Neuron (in vitro differentiated cells): ENCODE results near the gene COBLL1.
"Not testable (repeated sequence)": the region's sequence is repeated elsewhere in the genome, so short reads cannot be mapped to it uniquely, and the experiment has no call there.

ENCODE experiments used
- H2AFZ ChIP-seq: one replicate; pipeline ENCODE4 v1.6.1; 2013; ENCODE audit warnings: low read depth, mild to moderate bottlenecking, inconsistent platforms, low read length, moderate library complexity
- H3K27me3 ChIP-seq: one replicate; pipeline ENCODE4 v1.6.1; 2013; ENCODE audit warnings: low read length; ENCODE audit not compliant: insufficient read depth
- H3K36me3 ChIP-seq: one replicate; pipeline ENCODE4 v1.6.1; 2013; ENCODE audit warnings: low read length; ENCODE audit not compliant: insufficient read depth
- H3K4me1 ChIP-seq: one replicate; pipeline ENCODE4 v1.6.1; 2013; ENCODE audit warnings: low read length; ENCODE audit not compliant: insufficient read depth
- H3K4me3 ChIP-seq: 2 replicates; pipeline ENCODE4 v1.5.1; 2013; ENCODE audit warnings: mild to moderate bottlenecking, low read length, moderate library complexity
- H3K9me3 ChIP-seq: one replicate; pipeline ENCODE4 v1.6.1; 2013; ENCODE audit warnings: low read length

COBLL1 gene

GRCh38 chr2:164710837-164711765 is 130.5 kb downstream of the COBLL1 start:
- Histone ChIP-seq H3K4me1 (peaks cover 2% of the 10 kb centered on the region), H3K27me3 (no peaks in the 10 kb centered on the region), H3K36me3 (no peaks in the 10 kb centered on the region), H2AFZ (no peak overlapping the region), H3K9me3 (no peaks in the 10 kb centered on the region), H3K4me3 (no peak overlapping the region)

GRCh38 chr2:164710252-164710836 is 131.3 kb downstream of the COBLL1 start:
- H3K4me1 ChIP-seq, H2AFZ ChIP-seq, H3K36me3 ChIP-seq, H3K27me3 ChIP-seq, H3K4me3 ChIP-seq, H3K9me3 ChIP-seq: not testable (repeated sequence)

GRCh38 chr2:164706522-164706921 is 135.1 kb downstream of the COBLL1 start:
- H3K4me3 ChIP-seq: no peak overlapping the region
- H3K9me3 ChIP-seq: no peaks in the 10 kb centered on the region
- no peaks in the 10 kb centered on the region for H3K36me3 ChIP-seq
- H2AFZ ChIP-seq: no peak overlapping the region
- H3K4me1 ChIP-seq: peaks cover 2% of the 10 kb centered on the region
- no peaks in the 10 kb centered on the region for H3K27me3 ChIP-seq

- H3K27me3 ChIP-seq: no peaks in the 10 kb centered on the region
- no peaks in the 10 kb centered on the region for H3K9me3 ChIP-seq
- H2AFZ ChIP-seq: no peak overlapping the region
- H3K4me3 ChIP-seq: no peak overlapping the region
- no peaks in the 10 kb centered on the region for H3K36me3 ChIP-seq
- peaks cover 2% of the 10 kb centered on the region for H3K4me1 ChIP-seq
These were observed 136.0 kb downstream of the COBLL1 start for GRCh38 chr2:164705412-164706167.

GRCh38 chr2:164703915-164704706 is 137.5 kb downstream of the COBLL1 start:
- Histone ChIP-seq H3K4me1 (peaks cover 2% of the 10 kb centered on the region), H3K9me3 (no peaks in the 10 kb centered on the region), H3K36me3 (no peaks in the 10 kb centered on the region), H2AFZ (no peak overlapping the region), H3K27me3 (no peaks in the 10 kb centered on the region), H3K4me3 (no peak overlapping the region)

GRCh38 chr2:164701565-164701964 is 140.1 kb downstream of the COBLL1 start:
- no peak overlapping the region for H2AFZ ChIP-seq
- H3K27me3 ChIP-seq: no peaks in the 10 kb centered on the region
- H3K36me3 ChIP-seq: no peaks in the 10 kb centered on the region
- H3K4me3 ChIP-seq: no peak overlapping the region
- no peaks in the 10 kb centered on the region for H3K4me1 ChIP-seq
- H3K9me3 ChIP-seq: no peaks in the 10 kb centered on the region

GRCh38 chr2:164700390-164700789 is 141.2 kb downstream of the COBLL1 start:
- Histone ChIP-seq H3K27me3 (no peaks in the 10 kb centered on the region), H2AFZ (no peak overlapping the region), H3K9me3 (no peaks in the 10 kb centered on the region), H3K4me1 (no peaks in the 10 kb centered on the region), H3K36me3 (no peaks in the 10 kb centered on the region), H3K4me3 (no peak overlapping the region)

GRCh38 chr2:164697688-164698461 is 143.7 kb downstream of the COBLL1 start:
- H2AFZ ChIP-seq: no peak overlapping the region
- no peaks in the 10 kb centered on the region for H3K27me3 ChIP-seq
- H3K36me3 ChIP-seq: no peaks in the 10 kb centered on the region
- no peaks in the 10 kb centered on the region for H3K4me1 ChIP-seq
- H3K9me3 ChIP-seq: no peaks in the 10 kb centered on the region
- H3K4me3 ChIP-seq: no peak overlapping the region

- no peaks in the 10 kb centered on the region for H3K4me1 ChIP-seq
- no peaks in the 10 kb centered on the region for H3K27me3 ChIP-seq
- H3K9me3 ChIP-seq: no peaks in the 10 kb centered on the region
- H3K36me3 ChIP-seq: no peaks in the 10 kb centered on the region
- H3K4me3 ChIP-seq: no peak overlapping the region
- H2AFZ ChIP-seq: no peak overlapping the region
These were observed 145.0 kb downstream of the COBLL1 start for GRCh38 chr2:164696634-164697033.

- H3K36me3 ChIP-seq: no peaks in the 10 kb centered on the region
- H2AFZ ChIP-seq: no peak overlapping the region
These were observed 147.3 kb downstream of the COBLL1 start for GRCh38 chr2:164694275-164694695.

GRCh38 chr2:164693834-164694233 is 147.8 kb downstream of the COBLL1 start:
- Histone ChIP-seq H3K9me3 (no peaks in the 10 kb centered on the region), H3K4me1 (no peaks in the 10 kb centered on the region), H3K27me3 (no peaks in the 10 kb centered on the region), H2AFZ (no peak overlapping the region), H3K36me3 (no peaks in the 10 kb centered on the region), H3K4me3 (no peak overlapping the region)

More at GRCh38 chr2:164694275-164694695, 147.3 kb downstream of the COBLL1 start:
- H3K9me3 ChIP-seq: no peaks in the 10 kb centered on the region
- H3K4me1 ChIP-seq: no peaks in the 10 kb centered on the region
- no peak overlapping the region for H3K4me3 ChIP-seq
- H3K27me3 ChIP-seq: no peaks in the 10 kb centered on the region

GRCh38 chr2:164693390-164693789 is 148.2 kb downstream of the COBLL1 start:
- Histone ChIP-seq H2AFZ (no peak overlapping the region), H3K36me3 (no peaks in the 10 kb centered on the region), H3K4me3 (no peak overlapping the region), H3K9me3 (no peaks in the 10 kb centered on the region), H3K4me1 (no peaks in the 10 kb centered on the region), H3K27me3 (no peaks in the 10 kb centered on the region)
